RPMI7951 (cell line): ENCODE measurements around the gene SERTAD2. TPM values are rescaled to one million over a fixed set of nuclear protein-coding genes. Genes with fewer than 3 reads are reported as not detected.

Experiments
- DNase-seq: peaks from one replicate; pipeline ENCODE4 v3.0.0-alpha.2; 2012; ENCODE audit warnings: low read depth
- total RNA-seq: library from RNA; depleted of rRNA; stranded (reverse); fragments of >200 nt; shearing (Covaris generic); gene quantifications from 2 replicates; pipeline ENCODE4 v1.2.3, GENCODE V29; 2014

The SERTAD2 gene
- total RNA-seq, 1 experiment from 2014 or later = 5.0 TPM

DNA sequence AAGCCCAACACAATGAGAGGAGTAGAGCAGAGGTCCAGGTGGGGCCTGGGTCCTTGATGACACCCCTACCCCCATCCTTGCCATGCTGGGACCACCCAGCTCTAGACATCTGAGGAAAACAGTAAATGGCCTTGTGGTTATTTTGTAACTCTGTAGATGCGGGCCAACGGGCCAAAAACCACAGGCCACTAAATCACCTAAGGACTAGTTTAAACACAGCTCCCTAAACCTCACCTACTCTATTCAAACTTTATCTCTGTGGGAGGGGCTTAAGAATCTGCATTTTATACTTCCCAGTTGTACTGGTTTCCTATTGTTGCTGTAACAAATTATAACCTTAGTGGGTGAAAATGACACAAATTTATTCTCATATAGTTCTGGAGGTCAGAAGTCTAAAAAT lies 19.0 kb upstream of the SERTAD2 start:
- DNase-seq = no peak

DNA sequence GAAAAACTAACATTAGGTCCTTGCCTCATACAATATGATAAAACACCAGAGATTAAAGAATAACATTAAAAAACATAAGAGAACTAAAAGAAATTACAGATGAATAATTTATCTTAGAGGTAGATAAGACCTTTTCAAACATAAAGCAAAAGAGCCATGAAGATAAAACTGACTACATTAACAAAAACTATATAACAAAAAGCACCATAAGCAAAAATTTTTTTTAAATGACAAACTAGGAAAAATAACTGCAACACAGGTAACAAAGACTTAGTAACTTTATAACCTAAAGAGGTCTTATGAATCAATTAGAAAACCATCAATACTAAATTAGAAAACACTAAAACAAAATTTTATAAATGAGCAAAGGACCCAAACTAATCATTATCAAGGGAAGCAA lies 16.3 kb upstream of the SERTAD2 start:
- DNase-seq = no peak

DNA sequence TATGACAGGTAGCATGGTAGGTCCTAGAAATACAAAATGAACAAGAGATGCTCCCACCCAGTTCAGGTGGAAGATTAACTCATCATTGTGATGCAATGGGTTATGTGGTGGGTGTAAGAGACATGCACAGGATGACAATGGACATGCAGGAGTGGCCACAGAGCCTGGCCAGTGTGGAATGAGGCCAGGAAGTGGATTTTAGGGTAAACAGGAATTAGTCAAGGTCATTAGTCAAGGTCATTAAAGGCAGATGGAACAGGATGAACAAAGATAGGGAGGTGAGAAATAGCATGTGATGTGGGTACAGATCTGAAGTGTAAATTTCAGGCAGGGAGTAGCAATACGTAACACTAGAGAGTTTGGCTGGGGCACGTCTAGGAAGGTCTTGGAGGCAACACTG lies 15.6 kb upstream of the SERTAD2 start:
- DNase-seq = no peak

DNA sequence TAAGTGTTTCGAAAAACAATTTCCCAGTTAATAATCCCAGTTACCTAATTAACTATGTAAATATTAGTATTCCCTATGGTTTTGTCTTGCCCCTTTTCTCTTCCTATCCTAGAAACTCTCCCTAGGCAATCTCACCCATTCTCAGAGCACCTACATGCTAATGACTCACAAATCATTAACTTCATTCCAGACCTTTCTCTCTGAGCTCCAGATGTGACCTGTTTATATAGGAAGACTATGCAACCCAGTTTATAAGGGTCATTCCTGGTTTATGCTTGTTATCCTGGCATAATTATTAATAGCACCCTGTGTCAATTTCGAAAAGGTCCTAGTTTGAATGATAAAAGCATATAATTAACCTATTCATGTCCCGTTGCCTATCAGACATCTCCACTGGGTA lies 14.8 kb upstream of the SERTAD2 start:
- no peak for DNase-seq

DNA sequence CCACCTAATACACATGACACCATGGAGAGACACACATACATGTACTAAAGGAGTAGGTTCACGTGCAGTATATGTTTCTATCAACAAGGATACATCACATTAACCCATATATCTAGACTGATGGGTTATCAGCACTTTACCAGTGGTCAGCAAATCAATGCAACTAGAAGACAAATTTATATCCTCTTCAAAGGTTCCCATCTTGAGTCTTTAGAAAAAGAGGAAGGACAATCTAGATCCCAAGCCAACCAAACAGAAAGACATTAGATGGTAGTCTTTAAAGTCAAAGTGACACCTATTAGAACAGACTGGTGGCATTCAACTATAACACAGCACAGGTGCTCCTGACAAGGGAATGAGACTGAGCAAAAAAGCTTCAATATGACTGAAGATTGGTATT lies 13.8 kb upstream of the SERTAD2 start:
- no peak for DNase-seq

DNA sequence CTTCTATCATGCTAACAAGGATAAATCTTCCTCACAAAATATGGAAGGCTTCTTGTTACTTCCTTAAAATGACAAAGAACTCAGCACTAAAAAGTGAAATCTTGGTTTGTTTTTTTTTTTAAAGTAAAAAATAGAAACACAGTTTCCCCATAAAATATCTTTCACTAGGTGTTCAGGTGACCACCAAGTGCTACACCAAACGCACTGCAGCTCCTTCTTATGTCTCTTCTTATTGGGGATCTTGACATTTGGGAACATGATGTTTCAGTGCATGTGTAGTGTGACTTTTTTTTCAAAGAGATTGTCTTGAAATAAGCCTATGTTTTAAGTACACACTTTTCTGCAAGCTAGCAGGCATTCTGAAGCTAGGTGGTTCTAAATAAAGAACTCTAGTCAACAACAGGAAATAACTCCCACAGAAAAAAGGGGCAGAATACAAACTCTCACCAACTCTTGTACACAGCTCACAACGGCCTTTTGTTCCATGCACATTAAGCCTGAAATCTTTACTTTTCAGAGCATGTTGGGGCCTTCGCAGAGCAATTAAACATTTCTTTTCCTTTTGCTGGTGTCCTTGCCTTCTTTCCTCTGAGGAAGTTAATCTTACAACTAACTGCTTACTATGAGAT lies 13.2 kb upstream of the SERTAD2 start:
- no peak for DNase-seq

DNA sequence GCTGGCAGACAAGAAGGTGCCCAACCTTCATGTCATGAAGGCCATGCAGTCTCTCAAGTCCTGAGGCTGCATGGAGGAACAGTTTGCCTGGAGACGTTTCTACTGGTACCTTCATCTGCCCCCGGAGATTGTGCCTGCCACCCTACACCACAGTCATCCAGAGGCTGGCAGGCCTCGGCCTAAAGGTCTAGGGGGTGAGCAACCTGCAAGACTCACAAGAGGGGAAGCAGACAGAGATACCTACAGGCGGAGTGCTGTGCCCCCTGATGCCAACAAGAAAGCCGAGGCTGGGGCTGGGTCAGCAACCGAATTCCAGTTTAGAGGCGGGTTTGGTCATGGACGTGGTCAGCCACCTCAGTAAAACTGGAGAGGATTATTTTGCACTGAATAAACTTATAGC lies 12.0 kb upstream of the SERTAD2 start:
- DNase-seq = no peak

DNA sequence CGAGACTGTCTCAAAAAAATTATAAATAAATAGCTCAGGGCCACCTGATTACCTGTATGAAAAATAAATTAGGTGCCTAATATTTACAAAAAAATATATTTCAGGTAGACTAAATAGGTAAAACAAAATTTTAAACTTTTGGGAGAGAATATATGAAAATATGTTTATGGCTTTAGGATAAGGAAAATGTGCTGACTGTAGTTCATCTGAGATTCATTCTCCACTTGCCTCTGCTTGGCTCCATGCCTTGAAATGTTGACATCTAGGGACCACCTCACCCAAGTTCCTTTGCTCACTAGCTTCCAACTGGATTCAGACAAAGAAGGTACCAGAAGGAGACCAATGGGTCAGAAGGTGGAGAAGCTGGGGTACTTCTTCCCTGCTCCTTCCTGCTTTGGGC lies 9.7 kb upstream of the SERTAD2 start:
- no peak for DNase-seq

DNA sequence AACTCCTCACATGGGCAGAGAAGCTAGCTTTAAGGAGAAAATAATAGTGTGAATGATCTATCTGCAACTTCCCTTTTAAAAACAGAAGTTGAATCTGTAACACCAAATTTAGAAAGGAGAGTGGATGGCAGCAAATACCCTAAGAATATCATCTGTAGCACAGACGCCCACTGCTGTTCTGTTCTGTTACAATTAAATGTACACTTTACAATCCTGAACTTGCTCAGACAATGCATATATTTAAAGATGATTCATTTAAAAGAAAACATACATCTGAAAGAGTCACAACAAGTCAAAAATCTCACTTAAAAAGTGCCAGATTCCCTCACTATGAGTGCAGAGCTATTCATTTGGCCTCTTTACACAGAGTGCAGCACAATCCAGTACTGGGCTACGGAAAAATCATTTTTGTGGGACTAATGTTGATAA lies 8.0 kb upstream of the SERTAD2 start:
- DNase-seq = no peak

DNA sequence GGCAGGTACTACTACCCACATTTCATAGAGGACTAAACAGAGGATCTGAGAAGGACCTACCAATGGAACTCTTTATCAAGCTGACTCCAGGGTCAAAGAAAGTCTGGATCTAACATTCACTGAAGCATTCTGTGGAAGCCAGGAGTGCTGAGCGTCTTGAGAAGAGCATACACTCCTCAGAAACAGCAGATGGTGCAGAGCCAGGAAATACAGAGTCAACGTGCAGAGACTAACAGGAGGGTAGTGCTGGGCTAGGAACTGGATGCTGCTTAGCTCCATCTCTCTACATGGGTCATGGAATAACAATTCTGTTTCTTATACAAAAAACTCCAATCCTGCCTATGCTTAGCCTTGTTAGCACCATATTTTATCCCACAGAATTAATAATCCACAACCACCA lies 5.5 kb upstream of the SERTAD2 start:
- no peak for DNase-seq

DNA sequence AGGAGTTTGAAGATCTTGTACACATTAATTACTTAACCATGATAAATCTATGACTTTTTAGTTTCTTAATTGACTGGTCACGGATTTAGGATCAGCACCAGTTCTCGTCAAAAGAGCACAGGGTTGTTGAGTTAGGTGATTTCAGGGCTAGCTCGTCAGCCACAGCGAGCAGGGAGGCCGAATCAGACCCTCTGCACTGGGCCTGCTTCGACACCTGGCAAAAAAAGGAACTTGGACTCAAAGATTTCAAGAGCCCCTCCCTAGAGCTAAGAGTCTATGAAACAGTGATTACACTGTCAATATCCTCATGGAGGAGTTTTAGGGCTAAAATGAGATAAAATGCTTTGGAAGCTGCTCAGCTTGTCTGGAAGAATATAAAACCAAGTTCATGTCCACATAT lies 4.6 kb upstream of the SERTAD2 start:
- no peak for DNase-seq

DNA sequence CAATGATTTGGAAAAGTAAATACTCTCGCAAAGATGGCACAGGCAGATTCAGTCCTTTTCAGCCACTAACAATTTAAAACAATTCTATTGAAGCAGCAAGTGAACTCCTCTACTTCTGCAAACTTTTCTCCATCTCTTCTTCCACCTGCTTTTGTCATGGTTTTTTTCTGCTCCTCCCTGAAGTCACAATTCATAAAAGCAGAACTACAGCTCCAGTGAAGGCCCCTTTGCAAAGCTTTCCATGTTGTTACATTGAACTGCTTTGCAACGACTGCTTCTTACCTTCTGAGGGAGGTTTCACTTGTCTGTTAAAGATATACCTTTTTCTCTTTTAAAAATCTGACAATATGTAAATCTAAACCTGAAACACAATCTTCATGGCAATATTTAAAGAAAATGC lies 3.7 kb upstream of the SERTAD2 start:
- DNase-seq = no peak

DNA sequence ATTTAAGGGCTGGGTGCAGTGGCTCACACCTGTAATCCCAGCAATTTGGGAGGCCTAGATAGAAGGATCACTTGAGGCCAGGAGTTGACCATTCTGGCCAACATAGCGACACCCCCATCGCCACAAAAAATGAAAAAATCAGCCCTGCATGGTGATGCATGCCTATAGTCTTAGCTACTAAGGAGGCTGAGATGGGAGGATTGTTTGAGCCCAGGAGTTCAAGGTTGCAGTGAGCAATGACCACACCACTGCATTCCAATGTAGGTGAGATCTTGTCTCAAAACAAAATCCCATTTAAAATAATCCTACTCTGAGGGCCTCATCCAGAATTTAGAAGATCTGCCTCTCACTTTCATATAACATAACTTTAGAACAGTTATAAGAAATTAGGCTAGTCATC lies 2.7 kb upstream of the SERTAD2 start:
- DNase-seq = no peak

DNA sequence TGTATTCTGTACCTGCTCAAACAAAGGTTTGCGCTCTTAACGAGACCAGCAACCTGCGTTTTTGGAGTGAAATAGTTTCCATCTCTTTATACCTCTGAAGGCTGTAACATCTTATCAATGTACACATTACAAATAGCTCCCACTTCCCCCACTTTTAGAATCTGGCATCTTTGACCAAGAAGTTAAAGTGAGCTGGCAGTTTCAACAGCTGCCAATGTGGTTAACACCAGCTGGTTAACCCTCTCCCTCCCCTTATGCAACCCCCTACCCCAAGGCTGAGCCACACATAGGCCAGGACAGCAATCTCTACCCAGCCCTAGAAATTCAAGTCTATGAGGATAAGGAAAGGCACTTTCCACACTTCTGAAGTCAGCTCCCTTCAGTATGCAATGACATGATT lies 2.2 kb upstream of the SERTAD2 start:
- DNase-seq = no peak

DNA sequence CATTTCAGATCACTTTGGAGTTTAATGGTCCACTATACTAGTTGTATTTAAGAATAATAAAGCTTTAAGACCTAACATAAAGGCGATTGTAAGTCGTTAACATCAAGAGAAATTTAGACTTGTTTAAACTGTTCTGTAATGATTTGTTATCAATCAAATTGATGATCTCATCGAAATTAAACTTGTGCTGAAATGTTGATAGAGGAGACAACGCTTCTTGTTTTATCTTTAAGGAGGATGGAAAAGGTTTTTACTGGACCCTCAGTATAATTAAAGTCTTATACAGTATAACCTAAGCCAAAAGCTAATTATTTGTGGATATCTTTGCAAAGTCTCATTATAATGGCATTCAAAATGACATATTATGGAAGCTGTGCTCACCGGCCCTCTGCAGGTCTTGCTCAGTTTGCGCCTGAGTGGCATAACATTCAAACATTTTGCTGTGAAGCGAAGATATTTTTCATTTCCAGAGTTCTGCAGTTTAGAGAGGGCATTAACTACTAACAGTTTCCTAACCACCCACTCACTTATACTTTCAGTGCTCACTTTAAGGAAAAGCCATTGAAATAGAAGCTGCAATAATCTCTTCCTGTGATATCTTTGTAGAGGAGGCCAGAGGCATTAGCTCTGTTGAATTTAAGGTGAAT lies 1.4 kb upstream of the SERTAD2 start:
- DNase-seq = peak; percentile 21

DNA sequence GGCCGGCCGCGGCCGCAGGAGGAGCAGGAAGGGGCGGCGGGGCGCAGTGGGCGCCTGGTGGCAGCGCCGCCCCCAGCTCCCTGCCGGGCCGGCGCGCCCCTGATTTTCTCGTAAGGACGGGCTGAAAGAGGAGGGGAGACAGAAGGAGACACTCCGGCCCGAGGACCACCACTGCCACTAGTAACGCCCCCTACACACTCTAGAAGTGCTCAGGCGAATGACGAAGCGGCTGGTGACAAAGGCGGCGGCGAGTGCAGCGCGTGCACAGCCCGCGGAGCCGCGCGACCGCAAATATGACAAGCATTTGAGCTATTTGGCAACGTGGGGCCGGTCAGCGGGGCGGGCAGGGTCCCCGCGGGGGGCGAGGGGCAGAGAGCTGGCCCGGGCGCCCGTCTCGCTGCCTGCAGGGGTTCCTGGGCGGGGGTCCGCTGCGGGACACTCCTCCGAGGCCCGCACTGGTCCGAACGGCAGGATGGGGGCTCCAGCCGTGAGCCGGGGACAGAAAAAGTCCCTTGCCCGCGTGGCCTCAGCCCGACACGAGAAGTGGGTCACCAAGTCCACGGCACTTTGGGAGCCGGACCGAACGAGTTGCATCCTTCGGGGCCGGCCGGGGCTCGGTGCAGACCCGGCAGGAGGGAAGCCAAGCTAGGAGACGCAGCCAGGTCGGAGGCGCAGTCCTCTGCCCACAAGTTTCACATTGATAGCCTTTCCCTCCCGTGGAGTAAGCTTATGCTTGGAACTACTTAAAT lies 524 bp upstream of the SERTAD2 start:
- DNase-seq = peak; percentile 84

DNA sequence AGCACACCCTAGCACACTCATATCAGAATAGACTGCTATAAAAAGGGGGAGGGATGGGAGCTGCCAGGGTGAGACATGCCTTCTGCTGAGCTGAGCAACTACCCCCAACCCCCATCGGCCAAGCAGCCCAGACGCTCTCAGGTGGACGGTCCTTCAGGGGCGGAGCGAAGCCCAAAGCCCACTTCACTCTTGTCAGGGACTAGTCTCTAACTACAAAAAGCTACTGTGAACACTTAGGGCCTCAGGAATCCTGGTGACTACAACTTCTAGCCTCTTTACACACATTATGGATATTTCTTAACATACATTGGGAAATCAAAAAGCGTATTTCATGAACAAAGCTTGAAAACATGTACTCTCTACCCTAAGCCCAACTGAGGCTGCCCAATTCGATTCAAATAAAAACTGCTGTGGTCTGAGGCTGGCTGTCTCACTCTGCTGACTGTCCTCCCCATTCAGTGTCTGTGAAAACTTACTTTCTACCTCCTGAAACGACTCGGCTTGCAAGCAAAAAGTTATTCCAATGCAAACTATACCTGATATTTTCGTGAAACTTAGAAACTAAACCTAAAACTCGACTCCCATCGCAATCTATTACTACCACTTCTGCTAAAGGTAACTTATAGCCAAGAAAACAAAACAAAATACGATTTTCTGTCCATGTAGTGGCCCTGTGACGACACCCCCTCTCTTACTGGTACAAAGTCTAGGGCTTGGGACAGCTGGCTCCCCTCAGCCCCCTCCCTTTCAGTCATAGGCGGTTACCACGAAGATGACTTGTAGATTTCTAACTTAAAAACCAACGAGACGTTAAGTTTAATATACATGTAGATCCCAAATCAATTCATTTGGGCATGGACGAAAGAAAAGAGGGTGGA lies 1.2 kb downstream of the SERTAD2 start:
- peak; percentile 23 for DNase-seq

DNA sequence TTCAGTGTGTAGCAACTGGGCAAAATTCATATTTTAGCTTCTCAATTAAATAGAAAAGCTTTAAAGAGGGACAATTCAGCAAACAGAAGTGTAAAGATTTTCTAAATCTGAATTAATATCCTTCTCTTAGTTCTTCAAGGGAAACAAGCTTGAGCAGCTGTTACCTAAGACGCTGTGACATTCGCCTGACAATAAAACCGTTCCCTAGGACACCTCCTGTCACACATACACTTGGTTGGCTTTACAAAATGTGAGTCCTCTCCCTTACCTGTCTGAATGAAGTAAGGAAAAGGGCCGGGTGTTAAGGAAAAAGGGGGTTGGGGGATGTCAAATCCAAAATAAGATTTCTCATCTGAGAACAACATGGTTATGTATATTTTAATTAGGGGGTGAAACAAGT lies 2.1 kb downstream of the SERTAD2 start:
- no peak for DNase-seq

DNA sequence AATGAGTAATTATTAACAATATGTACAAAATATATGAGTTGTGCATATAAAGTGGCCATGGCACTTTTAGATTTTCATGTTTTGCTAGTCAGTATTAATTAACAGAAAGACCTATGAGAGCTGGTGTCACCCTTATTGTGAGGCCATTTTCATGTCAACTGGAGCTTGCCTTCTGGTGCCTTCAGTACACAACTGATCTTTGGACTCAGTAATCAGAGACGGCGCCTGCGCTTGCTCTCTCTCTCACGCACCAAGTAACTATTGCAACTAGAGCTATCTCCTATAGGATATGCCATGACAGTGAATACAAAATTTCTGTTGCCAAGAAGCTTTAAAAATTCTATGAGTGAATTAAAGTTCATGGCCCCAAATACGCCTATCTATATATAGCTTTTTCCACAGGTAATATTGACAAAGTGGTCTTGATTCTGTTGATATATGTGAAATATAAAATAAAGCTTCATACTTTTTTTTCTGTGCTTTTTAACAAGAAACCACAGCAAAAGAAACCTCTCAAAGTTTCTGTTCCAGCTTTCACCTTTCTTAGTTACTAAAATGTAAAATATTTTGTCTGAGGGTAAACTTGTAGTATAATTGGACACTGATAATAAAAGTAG lies 2.9 kb downstream of the SERTAD2 start:
- DNase-seq = no peak

DNA sequence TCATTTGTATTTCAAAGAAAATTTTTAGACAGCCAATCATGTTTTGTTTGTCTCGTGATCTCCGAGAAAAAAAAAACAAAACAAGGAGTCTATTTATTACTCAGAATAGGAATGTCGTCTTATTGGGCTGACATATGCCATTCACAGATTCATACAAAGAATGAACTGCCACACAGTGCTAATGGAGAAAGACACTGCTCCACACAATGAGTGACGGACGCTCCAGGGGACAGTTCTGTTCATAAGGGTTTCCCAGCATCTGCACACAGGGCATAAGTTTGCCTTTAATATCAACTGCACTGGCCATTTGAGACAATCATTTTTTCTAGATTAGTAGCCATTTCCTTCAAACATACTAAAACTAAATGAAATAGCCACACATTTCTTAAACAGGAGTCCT lies 3.4 kb downstream of the SERTAD2 start:
- no peak for DNase-seq

DNA sequence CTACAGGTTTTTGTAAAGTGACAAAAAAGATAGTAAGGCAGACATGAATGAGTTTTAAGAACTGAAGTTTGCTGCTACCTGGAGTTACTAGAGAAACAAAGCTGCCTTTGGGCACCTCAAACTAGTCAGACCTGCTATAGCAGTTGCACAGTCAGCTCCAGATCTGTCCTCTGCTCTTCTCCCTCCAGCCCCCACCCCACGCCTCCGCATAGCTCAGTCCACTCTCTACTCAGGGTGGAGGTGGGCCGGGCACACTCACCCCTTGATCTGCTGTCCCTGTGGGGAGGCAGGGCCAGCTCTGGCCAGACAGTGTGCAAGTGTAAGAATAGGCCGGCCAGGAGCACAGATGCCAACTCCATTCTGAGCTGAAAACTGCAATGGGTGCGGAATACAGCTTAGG lies 4.1 kb downstream of the SERTAD2 start:
- DNase-seq = no peak

DNA sequence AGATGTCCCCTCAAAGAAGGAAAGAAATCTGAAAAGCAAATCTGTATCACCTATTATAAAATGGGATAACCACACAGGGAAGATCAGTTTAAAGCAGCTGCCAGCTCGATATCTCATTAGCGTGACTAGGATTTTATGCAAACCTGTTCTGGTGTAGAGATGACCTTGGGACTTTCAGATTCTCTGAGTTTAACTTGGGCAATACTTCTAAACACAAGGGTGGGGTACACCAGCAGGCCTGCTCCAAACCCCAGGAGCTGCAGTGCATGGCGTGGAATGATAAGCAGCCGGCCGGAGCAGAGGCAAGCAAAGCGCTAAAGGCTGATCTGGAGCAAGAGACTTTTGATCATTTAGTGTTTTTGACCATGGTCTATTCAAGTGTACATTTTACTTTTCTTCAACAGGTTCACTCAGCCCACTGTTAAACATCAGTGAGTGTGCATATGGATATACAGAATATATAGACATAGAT lies 4.7 kb downstream of the SERTAD2 start:
- no peak for DNase-seq
